Measurements from ENCODE around the gene PTH1R. TPM values are rescaled to one million over a fixed set of nuclear protein-coding genes. Genes with fewer than 3 reads are reported as not detected.
A peak's percentile ranks its signal among the peaks of the same experiment; 100 is the strongest.

PTH1R gene
- total and polyA plus RNA-seq, 4 donors, result 11.2 to 29.7 (median 19.9) TPM

DNA sequence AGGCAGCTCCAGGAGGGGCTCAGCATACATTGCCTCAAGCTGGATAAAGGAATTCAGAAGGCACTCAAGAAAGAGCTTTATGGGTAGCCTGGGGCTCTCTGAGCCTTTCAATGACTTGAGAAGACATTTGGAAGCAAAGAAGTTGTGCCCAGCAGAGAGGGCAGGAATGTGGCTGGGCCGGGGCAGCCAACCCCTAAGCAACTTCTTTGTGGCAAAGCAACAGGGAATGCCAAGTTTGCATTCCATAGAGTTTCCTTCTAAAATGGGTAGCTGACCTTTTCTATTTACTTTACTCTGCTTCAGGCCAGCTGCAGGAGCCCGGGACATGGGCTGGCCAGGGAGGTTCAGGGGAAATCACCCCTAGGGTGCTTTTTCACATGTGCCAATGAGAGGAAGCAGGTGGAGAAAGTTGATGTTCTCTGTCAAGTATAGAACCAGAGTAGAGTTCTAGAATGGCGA lies 53.5 kb downstream of the PTH1R start:
- Histone ChIP-seq H3K9me3 (ENCODE audit: control insufficient read depth in 4 of 4, insufficient read depth in 3 of 4, low read length in 3 of 4) (no peaks in the 10 kb centered on the region), H3K27ac (ENCODE audit: low read depth in 1 of 2, low read length in 1 of 2) (peak overlapping the region; percentile 64 to 89), H3K4me1 (ENCODE audit: control insufficient read depth in 5 of 5, insufficient read depth in 5 of 5, low read length in 5 of 5) (peaks cover 29 to 62% (median 46%) of the 10 kb centered on the region in 5 donors), H3K36me3 (ENCODE audit: control insufficient read depth in 4 of 4, insufficient read depth in 4 of 4, low read length in 4 of 4) (peaks cover 0 to 14% (median 5%) of the 10 kb centered on the region in 4 donors), H3K27me3 (ENCODE audit: control insufficient read depth in 3 of 3, insufficient read depth in 3 of 3, low read length in 2 of 3) (no peaks in the 10 kb centered on the region), H3K4me3 (no peak overlapping the region), H3K9ac (ENCODE audit: insufficient read depth in 1 of 2, low read length in 2 of 2) (no peak overlapping the region)
- TF ChIP-seq, protein P1, sequence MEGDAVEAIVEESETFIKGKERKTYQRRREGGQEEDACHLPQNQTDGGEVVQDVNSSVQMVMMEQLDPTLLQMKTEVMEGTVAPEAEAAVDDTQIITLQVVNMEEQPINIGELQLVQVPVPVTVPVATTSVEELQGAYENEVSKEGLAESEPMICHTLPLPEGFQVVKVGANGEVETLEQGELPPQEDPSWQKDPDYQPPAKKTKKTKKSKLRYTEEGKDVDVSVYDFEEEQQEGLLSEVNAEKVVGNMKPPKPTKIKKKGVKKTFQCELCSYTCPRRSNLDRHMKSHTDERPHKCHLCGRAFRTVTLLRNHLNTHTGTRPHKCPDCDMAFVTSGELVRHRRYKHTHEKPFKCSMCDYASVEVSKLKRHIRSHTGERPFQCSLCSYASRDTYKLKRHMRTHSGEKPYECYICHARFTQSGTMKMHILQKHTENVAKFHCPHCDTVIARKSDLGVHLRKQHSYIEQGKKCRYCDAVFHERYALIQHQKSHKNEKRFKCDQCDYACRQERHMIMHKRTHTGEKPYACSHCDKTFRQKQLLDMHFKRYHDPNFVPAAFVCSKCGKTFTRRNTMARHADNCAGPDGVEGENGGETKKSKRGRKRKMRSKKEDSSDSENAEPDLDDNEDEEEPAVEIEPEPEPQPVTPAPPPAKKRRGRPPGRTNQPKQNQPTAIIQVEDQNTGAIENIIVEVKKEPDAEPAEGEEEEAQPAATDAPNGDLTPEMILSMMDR (IDR thresholded peaks at IDR 0.05; ENCODE audit: control extremely low read depth, extremely low read depth), result no peak
- ATAC-seq (ENCODE audit: insufficient read depth, low FRiP score) (peak; percentile 13), DNase-seq (peak; percentile 53 to 75 (median 57))
- WGBS, 2 donors, result 27 to 34% methylated on average over 3 of the region's 3 CpGs

DNA sequence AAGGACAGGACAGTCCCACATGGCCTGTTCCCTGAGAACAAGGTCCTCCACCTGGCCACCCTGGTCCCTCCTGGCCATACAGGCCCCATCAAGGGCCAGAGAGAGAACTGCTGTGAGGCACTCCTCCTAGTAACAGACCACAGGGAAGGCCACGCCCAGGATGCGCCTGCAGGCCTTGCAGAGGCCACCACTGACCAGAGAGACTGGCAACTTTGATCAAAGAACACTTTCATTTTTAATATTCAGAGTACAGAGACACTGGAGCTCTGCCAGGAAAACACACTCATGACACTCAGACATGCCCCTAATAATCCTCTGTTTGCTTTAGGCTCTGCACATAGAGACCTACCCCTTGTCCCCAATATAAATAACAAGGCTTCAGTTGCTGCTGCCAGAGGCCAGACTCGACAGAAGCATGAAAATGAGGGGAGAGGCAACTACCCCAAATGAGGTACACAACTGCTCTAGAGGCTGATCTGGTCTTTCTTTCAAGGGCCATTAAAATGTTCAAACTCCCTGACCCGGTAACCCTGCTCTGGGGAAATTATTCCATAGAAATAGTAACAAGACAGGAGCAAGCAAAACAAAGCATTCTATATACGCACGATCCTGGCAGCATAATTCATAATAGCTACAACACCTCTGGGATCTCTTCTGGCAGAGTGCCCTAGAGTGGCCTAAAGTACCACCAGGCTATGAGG lies 54.3 kb downstream of the PTH1R start:
- no peak overlapping the region for H3K4me3 ChIP-seq
- peak; percentile 66 to 83 (median 66) for DNase-seq
- peaks cover 0 to 13% (median 7%) of the 10 kb centered on the region in 4 donors for H3K36me3 ChIP-seq (ENCODE audit: control insufficient read depth in 4 of 4, insufficient read depth in 4 of 4, low read length in 4 of 4)
- ATAC-seq (ENCODE audit: insufficient read depth, low FRiP score), result peak; percentile 15
- TF ChIP-seq, protein P1 (IDR thresholded peaks at IDR 0.05; ENCODE audit: control extremely low read depth, extremely low read depth), result no peak
- peak overlapping the region in 1 of 2 donors; percentile 53 for H3K9ac ChIP-seq (ENCODE audit: insufficient read depth in 1 of 2, low read length in 2 of 2)
- 17 to 29% methylated on average over 6 of the region's 6 CpGs for WGBS, 2 donors
- peaks cover 34 to 62% (median 46%) of the 10 kb centered on the region in 5 donors for H3K4me1 ChIP-seq (ENCODE audit: control insufficient read depth in 5 of 5, insufficient read depth in 5 of 5, low read length in 5 of 5)
- no peaks in the 10 kb centered on the region for H3K27me3 ChIP-seq (ENCODE audit: control insufficient read depth in 3 of 3, insufficient read depth in 3 of 3, low read length in 2 of 3)
- H3K9me3 ChIP-seq (ENCODE audit: control insufficient read depth in 4 of 4, insufficient read depth in 3 of 4, low read length in 3 of 4), result no peaks in the 10 kb centered on the region
- peak overlapping the region; percentile 64 to 89 for H3K27ac ChIP-seq (ENCODE audit: low read depth in 1 of 2, low read length in 1 of 2)

DNA sequence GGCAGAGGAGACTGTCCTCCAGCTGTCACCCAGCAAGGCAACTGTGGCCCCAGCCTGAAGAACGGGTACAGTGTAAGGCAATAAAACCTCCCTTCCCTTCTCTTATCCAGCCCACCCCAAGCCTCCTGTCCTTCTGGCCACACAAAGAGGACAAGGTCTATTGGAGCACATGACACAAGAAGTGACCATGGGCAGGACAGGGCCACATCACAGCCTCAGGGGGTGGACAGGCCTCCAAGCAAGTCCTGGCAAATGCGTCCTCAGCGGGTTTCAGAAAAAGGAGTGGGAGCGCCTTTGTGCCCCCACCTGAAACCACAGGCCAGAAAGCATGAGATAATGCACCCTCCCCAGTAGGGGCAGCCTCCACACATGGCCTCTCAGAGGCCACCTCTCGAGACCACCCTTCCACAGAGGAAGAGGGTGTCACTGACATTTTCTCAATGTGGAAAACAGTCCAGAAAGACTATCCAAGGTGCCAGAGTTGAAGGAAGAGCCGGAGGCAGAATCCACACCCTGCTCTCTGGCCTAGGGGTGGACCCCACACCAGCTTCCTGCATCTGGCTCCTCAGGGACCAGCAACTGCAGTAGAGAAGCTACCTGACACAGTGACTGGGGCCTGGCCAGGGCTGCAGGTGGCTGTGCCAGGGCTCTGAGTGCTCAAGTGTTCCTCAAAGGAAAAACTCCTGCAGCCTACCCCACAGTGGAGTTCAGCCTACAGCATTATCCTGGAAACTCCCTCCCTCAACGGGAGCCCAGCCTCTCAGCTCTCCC lies 55.1 kb downstream of the PTH1R start:
- H3K36me3 ChIP-seq (ENCODE audit: control insufficient read depth in 4 of 4, insufficient read depth in 4 of 4, low read length in 4 of 4), result peaks cover 0 to 11% (median 9%) of the 10 kb centered on the region in 4 donors
- H3K4me1 ChIP-seq (ENCODE audit: control insufficient read depth in 5 of 5, insufficient read depth in 5 of 5, low read length in 5 of 5), result peaks cover 34 to 62% (median 51%) of the 10 kb centered on the region in 5 donors
- H3K27ac ChIP-seq (ENCODE audit: low read depth in 1 of 2, low read length in 1 of 2), result peak overlapping the region; percentile 64 to 89
- TF ChIP-seq, protein P1 (IDR thresholded peaks at IDR 0.05; ENCODE audit: control extremely low read depth, extremely low read depth), result no peak
- ATAC-seq (ENCODE audit: insufficient read depth, low FRiP score) (no peak), DNase-seq (no peak)
- 68 to 69% methylated on average over 7 of the region's 7 CpGs for WGBS, 2 donors
- no peaks in the 10 kb centered on the region for H3K27me3 ChIP-seq (ENCODE audit: control insufficient read depth in 3 of 3, insufficient read depth in 3 of 3, low read length in 2 of 3)
- no peak overlapping the region for H3K9ac ChIP-seq (ENCODE audit: insufficient read depth in 1 of 2, low read length in 2 of 2)
- H3K4me3 ChIP-seq, result no peak overlapping the region
- no peaks in the 10 kb centered on the region for H3K9me3 ChIP-seq (ENCODE audit: control insufficient read depth in 4 of 4, insufficient read depth in 3 of 4, low read length in 3 of 4)
